Mesothelial cell of epicardium (in vitro differentiated cells): ENCODE data around the gene MRRF. TPM values are rescaled to one million over a fixed set of nuclear protein-coding genes. Genes with fewer than 3 reads are reported as not detected.
A peak's percentile ranks its signal among the peaks of the same experiment; 100 is the strongest.

Experiments
- DNase-seq, 2 experiments: peaks; one replicate each; pipeline ENCODE4 v3.0.0; 2021; ENCODE audit warnings: low spot score in 2 of 2; ENCODE audit not compliant: unreplicated experiment in 2 of 2
- H3K27ac Mint-ChIP-seq: 2 replicates; pipeline ENCODE4 v1.8.0; 2021; ENCODE audit warnings: mixed read lengths
- H3K27me3 Mint-ChIP-seq: 2 replicates; pipeline ENCODE4 v1.8.0; 2021; ENCODE audit warnings: low read depth, mixed read lengths
- H3K36me3 Mint-ChIP-seq: 2 replicates; pipeline ENCODE4 v1.8.0; 2021; ENCODE audit warnings: mixed read lengths
- H3K4me1 Mint-ChIP-seq: 2 replicates; pipeline ENCODE4 v1.8.0; 2021; ENCODE audit warnings: mixed read lengths
- H3K4me3 Mint-ChIP-seq: 2 replicates; pipeline ENCODE4 v1.8.0; 2021; ENCODE audit warnings: mild to moderate bottlenecking, moderate library complexity, mixed read lengths
- H3K9me3 Mint-ChIP-seq: 2 replicates; pipeline ENCODE4 v1.8.0; 2021; ENCODE audit warnings: mixed read lengths
- total RNA-seq: library from RNA; stranded (reverse); gene quantifications from 3 replicates; pipeline ENCODE4 v1.2.1, GENCODE V29; 2021
- TF ChIP-seq, protein P1 (sequence below): fragments of 200-600 bp; sonication (generic); IDR thresholded peaks from one replicate; pipeline ENCODE4 v1.5.0; 2021; ENCODE audit warnings: antibody characterized with exemption; ENCODE audit not compliant: unreplicated experiment

MRRF gene
- total RNA-seq, 1 donor from 2014 or later: 39.2 TPM

DNA sequence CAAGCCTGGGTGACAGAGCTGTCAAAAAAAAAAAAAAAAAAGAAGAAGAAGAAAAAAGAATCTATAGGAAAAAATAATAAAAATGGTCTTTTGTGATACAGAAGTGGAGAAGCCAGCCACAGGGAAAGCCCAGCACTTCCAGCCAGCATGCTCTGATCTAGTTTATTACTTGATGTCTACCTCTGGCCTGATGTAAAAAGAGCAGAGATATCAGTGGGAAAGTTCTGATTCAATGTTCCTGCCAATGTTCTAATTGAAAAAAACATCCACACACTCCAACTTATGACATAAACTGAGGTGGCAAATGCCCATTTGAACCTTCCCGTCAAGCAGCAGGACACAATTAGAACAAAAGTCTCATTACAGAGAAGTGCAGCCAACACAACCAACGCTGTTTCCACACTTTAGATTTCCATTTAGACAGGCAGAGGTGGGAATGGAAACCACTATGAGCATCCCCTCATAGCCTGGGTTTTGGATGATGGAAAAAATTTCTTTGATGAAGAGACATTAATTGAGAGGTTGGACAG is 5.7 kb upstream of the MRRF start:
- H3K27ac Mint-ChIP-seq: no peak overlapping the region

DNA sequence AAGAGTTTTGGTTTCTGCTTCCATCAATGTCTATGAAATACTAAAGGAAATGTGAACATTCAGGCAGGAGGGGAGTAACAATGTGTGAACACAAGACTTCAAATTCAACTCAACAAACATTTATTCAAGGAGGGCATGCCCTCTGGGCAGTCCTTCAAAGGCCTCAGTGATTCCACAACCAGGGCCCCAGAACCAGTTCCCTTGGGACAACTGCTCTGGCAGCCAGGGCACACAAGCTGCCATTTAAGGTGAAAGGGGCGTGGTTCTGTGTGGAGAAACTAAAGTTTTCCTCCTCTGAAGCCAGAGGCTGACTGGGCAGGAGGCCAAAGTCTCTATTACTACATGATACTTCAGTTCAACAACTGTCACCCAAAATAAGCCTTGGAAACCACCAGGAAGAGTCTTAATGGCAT is 3.2 kb upstream of the MRRF start:
- TF ChIP-seq, protein P1, sequence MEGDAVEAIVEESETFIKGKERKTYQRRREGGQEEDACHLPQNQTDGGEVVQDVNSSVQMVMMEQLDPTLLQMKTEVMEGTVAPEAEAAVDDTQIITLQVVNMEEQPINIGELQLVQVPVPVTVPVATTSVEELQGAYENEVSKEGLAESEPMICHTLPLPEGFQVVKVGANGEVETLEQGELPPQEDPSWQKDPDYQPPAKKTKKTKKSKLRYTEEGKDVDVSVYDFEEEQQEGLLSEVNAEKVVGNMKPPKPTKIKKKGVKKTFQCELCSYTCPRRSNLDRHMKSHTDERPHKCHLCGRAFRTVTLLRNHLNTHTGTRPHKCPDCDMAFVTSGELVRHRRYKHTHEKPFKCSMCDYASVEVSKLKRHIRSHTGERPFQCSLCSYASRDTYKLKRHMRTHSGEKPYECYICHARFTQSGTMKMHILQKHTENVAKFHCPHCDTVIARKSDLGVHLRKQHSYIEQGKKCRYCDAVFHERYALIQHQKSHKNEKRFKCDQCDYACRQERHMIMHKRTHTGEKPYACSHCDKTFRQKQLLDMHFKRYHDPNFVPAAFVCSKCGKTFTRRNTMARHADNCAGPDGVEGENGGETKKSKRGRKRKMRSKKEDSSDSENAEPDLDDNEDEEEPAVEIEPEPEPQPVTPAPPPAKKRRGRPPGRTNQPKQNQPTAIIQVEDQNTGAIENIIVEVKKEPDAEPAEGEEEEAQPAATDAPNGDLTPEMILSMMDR: no peak
- no peak for DNase-seq
- Mint-ChIP-seq H3K4me3 (peak overlapping the region; percentile 7), H3K27me3 (no peaks in the 10 kb centered on the region), H3K4me1 (peaks cover 29% of the 10 kb centered on the region), H3K27ac (no peak overlapping the region), H3K36me3 (peaks cover 7% of the 10 kb centered on the region), H3K9me3 (no peaks in the 10 kb centered on the region)

More for the DNA sequence above, 5.7 kb upstream of the MRRF start:
- Mint-ChIP-seq H3K27me3 (no peaks in the 10 kb centered on the region), H3K36me3 (peaks cover 10% of the 10 kb centered on the region), H3K4me3 (no peak overlapping the region), H3K9me3 (no peaks in the 10 kb centered on the region), H3K4me1 (peaks cover 19% of the 10 kb centered on the region)
- no peak for DNase-seq
- TF ChIP-seq, protein P1: no peak

DNA sequence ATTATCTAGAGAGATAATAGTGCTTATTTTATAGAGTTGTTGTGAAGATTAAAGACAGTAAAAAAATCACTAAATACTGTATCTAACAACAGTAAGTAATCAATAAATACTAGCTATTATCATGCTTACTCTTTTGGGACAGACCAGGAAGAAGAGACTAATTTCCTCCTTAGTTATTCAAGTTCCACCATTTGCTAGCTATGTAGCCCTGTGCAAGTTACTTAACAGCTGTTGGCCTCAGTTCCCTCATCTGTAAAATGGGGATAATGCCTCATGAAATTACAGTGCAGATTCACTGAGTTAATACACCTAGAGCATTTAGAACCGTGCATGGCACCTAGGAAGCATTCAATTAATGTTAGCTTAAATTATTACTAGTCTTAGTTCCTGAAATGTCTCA is 2.6 kb upstream of the MRRF start:
- Mint-ChIP-seq H3K4me1 (peaks cover 29% of the 10 kb centered on the region), H3K27ac (peak overlapping the region; percentile 43), H3K36me3 (peaks cover 7% of the 10 kb centered on the region), H3K4me3 (peak overlapping the region; percentile 26), H3K9me3 (no peaks in the 10 kb centered on the region), H3K27me3 (no peaks in the 10 kb centered on the region)
- DNase-seq: no peak
- TF ChIP-seq, protein P1: no peak

DNA sequence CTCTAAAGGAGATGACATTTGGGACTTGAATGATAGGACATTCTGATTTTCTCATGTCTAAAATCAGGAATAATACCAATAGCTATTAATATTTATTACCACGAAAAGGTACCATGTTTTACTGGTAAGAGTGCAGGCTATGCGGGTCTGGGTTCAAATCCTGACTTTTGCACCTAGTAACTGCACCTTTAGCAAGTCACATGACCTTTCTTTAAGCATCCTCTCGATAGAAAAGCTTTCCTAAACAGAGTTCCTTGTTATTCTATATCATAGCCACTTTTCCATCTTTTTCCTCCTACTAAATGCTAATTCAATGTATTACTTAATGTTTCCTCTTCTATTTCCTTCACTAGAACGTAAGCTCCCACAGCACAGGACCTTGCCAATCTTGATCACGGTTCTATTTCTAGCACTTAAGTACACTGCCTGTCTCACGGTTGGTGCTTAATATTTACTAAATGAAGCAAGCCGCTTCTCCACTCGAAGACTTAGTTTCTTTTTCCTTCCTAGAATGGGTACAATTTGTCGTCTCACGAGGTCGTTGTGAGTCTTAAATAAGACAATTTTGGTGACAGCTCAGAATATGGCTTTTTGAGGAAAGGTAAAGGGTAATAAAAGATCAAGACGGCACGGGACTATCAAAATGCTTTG is 858 bp upstream of the MRRF start:
- Mint-ChIP-seq H3K27me3 (no peaks in the 10 kb centered on the region), H3K4me1 (peaks cover 29% of the 10 kb centered on the region), H3K36me3 (peaks cover 7% of the 10 kb centered on the region), H3K4me3 (peak overlapping the region; percentile 98), H3K9me3 (no peaks in the 10 kb centered on the region), H3K27ac (peak overlapping the region; percentile 99)
- no peak for DNase-seq
- TF ChIP-seq, protein P1: no peak

DNA sequence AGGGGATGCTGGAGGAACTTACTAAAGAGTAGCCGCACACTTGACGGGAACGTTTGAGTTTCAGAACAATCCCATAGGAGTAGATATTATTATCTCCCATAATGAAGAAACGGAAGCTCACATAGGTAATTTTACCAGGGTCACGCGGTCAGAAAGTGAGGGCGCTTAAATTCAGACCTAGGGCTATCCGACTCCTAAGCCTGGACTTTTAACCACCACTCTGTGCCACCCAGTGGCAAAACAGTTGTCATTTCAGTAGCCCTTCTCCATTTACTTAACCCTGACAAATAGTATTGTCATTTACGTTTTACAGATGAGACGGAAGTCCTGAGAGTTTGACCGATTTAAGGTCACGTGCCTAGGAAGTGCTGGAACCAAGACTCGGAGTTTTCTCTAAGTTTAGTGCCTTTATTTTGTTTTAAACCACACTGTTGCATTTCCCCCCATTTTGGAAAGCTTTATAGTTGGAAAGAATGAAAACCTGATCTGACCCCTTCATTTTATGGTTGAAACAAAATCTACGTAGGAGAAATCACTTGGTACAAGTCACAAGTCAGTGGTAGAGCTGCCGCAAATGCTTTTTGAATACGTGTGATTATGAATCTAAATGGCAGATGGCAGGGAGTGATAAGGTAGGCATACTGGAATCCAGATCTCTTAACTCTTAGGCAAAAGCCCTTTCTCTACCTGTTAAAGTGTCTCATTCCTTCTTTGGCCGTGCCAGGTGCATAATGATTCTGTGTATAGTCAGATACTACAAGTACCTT is 650 bp downstream of the MRRF start:
- no peak for DNase-seq
- Mint-ChIP-seq H3K36me3 (peaks cover 4% of the 10 kb centered on the region), H3K27me3 (no peaks in the 10 kb centered on the region), H3K9me3 (no peaks in the 10 kb centered on the region), H3K4me3 (peak overlapping the region; percentile 98), H3K27ac (peak overlapping the region; percentile 99), H3K4me1 (peaks cover 29% of the 10 kb centered on the region)
- TF ChIP-seq, protein P1: no peak
